Measurements from ENCODE around the gene TTC36. TPM values are rescaled to one million over a fixed set of nuclear protein-coding genes. Genes with fewer than 3 reads are reported as not detected.
A peak's percentile ranks its signal among the peaks of the same experiment; 100 is the strongest.
"Not testable (repeated sequence)": the region's sequence is repeated elsewhere in the genome, so short reads cannot be mapped to it uniquely, and the experiment has no call there.

The TTC36 gene
- total RNA-seq, 2 donors from 2014 or later = 0.42 to 0.46 TPM

GRCh38 chr11:118572061-118572980, 45.0 kb downstream of the TTC36 start, which contains the start of gene ARCN1:
ARCN1 (plus strand) TSS chr11:118572409; CDS start chr11:118572548, 139 bp downstream.
- H3K4me3 ChIP-seq (ENCODE audit: low read length) = peak within 1 kb of the TSS; percentile 98
- TF ChIP-seq CTCF (conservative IDR thresholded peaks at IDR 0.05) = no peak
- H3K9ac ChIP-seq (ENCODE audit: extremely low read depth, low read length, poor library complexity, severe bottlenecking) = peak within 1 kb of the TSS; percentile 94
- no peaks in the 10 kb centered on the region for H3K4me1 ChIP-seq (ENCODE audit: control insufficient read depth, insufficient read depth, low read length)
- H3K36me3 ChIP-seq (ENCODE audit: control insufficient read depth, insufficient read depth, low read length) = peaks cover 13% of the 10 kb centered on the region
- H3K4me3 Mint-ChIP-seq = peak within 1 kb of the TSS; percentile 94
- DNase-seq = peak; percentile 96
- peak within 1 kb of the TSS; percentile 93 for H3K27ac ChIP-seq (ENCODE audit: low read depth, low read length)
- H3K4me1 Mint-ChIP-seq = peaks cover 12% of the 10 kb centered on the region
- WGBS, 2 experiments (ENCODE audit: insufficient coverage in 1 of 2, insufficient read length in 1 of 2) = 0 to 1% methylated on average over 13 to 54 of the region's 55 CpGs
- peaks cover 9% of the 10 kb centered on the region for H3K36me3 Mint-ChIP-seq (ENCODE audit: low read depth)
- H3K27me3 ChIP-seq (ENCODE audit: control insufficient read depth, insufficient read depth, low read length, poor library complexity, severe bottlenecking) = no peaks in the 10 kb centered on the region
- no peaks in the 10 kb centered on the region for H3K9me3 ChIP-seq (ENCODE audit: control insufficient read depth, low read length)
- peak within 1 kb of the TSS; percentile 90 for H3K27ac Mint-ChIP-seq
- H3K9me3 Mint-ChIP-seq = no peaks in the 10 kb centered on the region
- H3K27me3 Mint-ChIP-seq (ENCODE audit: insufficient read depth) = no peaks in the 10 kb centered on the region

- peak overlapping the region; percentile 94 for H3K9ac ChIP-seq (ENCODE audit: extremely low read depth, low read length, poor library complexity, severe bottlenecking)
- H3K36me3 ChIP-seq (ENCODE audit: control insufficient read depth, insufficient read depth, low read length) = peaks cover 16% of the 10 kb centered on the region
- H3K27me3 Mint-ChIP-seq (ENCODE audit: insufficient read depth) = no peaks in the 10 kb centered on the region
- H3K27ac ChIP-seq (ENCODE audit: low read depth, low read length) = peak overlapping the region; percentile 93
- H3K9me3 Mint-ChIP-seq = no peaks in the 10 kb centered on the region
- H3K4me3 ChIP-seq (ENCODE audit: low read length) = peak overlapping the region; percentile 98
- WGBS, 2 experiments (ENCODE audit: insufficient coverage in 1 of 2, insufficient read length in 1 of 2) = 14 to 25% methylated on average over 6 to 10 of the region's 10 CpGs
- peak overlapping the region; percentile 94 for H3K4me3 Mint-ChIP-seq
- peak; percentile 50 for DNase-seq
- H3K27me3 ChIP-seq (ENCODE audit: control insufficient read depth, insufficient read depth, low read length, poor library complexity, severe bottlenecking) = no peaks in the 10 kb centered on the region
- no peaks in the 10 kb centered on the region for H3K4me1 ChIP-seq (ENCODE audit: control insufficient read depth, insufficient read depth, low read length)
- peak overlapping the region; percentile 90 for H3K27ac Mint-ChIP-seq
- peaks cover 12% of the 10 kb centered on the region for H3K36me3 Mint-ChIP-seq (ENCODE audit: low read depth)
- H3K4me1 Mint-ChIP-seq = peaks cover 12% of the 10 kb centered on the region
- TF ChIP-seq CTCF (conservative IDR thresholded peaks at IDR 0.05) = no peak
- no peaks in the 10 kb centered on the region for H3K9me3 ChIP-seq (ENCODE audit: control insufficient read depth, low read length)
Measured at GRCh38 chr11:118572981-118573550, 45.8 kb downstream of the TTC36 start.

- H3K4me3 ChIP-seq (ENCODE audit: low read length) = peak overlapping the region; percentile 98
Measured at GRCh38 chr11:118574636-118575035, 47.4 kb downstream of the TTC36 start.

GRCh38 chr11:118577995-118578394, 50.7 kb downstream of the TTC36 start:
- H3K9ac ChIP-seq (ENCODE audit: extremely low read depth, low read length, poor library complexity, severe bottlenecking); H3K4me3 ChIP-seq (ENCODE audit: low read length); DNase-seq; H3K4me1 ChIP-seq (ENCODE audit: control insufficient read depth, insufficient read depth, low read length); H3K27me3 Mint-ChIP-seq (ENCODE audit: insufficient read depth); H3K27me3 ChIP-seq (ENCODE audit: control insufficient read depth, insufficient read depth, low read length, poor library complexity, severe bottlenecking); H3K9me3 Mint-ChIP-seq; H3K4me1 Mint-ChIP-seq; H3K27ac ChIP-seq (ENCODE audit: low read depth, low read length); H3K4me3 Mint-ChIP-seq; H3K27ac Mint-ChIP-seq; H3K9me3 ChIP-seq (ENCODE audit: control insufficient read depth, low read length): not testable (repeated sequence)
- H3K36me3 Mint-ChIP-seq (ENCODE audit: low read depth) = peaks cover 27% of the 10 kb centered on the region
- peaks cover 45% of the 10 kb centered on the region for H3K36me3 ChIP-seq (ENCODE audit: control insufficient read depth, insufficient read depth, low read length)

More at GRCh38 chr11:118574636-118575035, 47.4 kb downstream of the TTC36 start:
- H3K27ac ChIP-seq (ENCODE audit: low read depth, low read length) = no peak overlapping the region
- Mint-ChIP-seq H3K4me3 (peak overlapping the region; percentile 30), H3K9me3 (no peaks in the 10 kb centered on the region), H3K27ac (no peak overlapping the region), H3K36me3 (ENCODE audit: low read depth) (peaks cover 12% of the 10 kb centered on the region), H3K27me3 (ENCODE audit: insufficient read depth) (no peaks in the 10 kb centered on the region), H3K4me1 (peaks cover 12% of the 10 kb centered on the region)
- H3K9ac ChIP-seq (ENCODE audit: extremely low read depth, low read length, poor library complexity, severe bottlenecking) = no peak overlapping the region
- no peaks in the 10 kb centered on the region for H3K9me3 ChIP-seq (ENCODE audit: control insufficient read depth, low read length)
- no peaks in the 10 kb centered on the region for H3K4me1 ChIP-seq (ENCODE audit: control insufficient read depth, insufficient read depth, low read length)
- no peak for DNase-seq
- peaks cover 16% of the 10 kb centered on the region for H3K36me3 ChIP-seq (ENCODE audit: control insufficient read depth, insufficient read depth, low read length)
- WGBS, 2 experiments (ENCODE audit: insufficient coverage in 1 of 2, insufficient read length in 1 of 2) = 95 to 100% methylated on average over 5 to 7 of the region's 7 CpGs
- no peaks in the 10 kb centered on the region for H3K27me3 ChIP-seq (ENCODE audit: control insufficient read depth, insufficient read depth, low read length, poor library complexity, severe bottlenecking)
- TF ChIP-seq CTCF (conservative IDR thresholded peaks at IDR 0.05) = no peak
